ENCODE data around the gene NPSR1.
"Not testable (repeated sequence)": the region's sequence is repeated elsewhere in the genome, so short reads cannot be mapped to it uniquely, and the experiment has no call there.

- TF ChIP-seq BCL6B (tag by site-specific recombination; IDR thresholded peaks at IDR 0.05); ZNF777 (tag by site-specific recombination; IDR thresholded peaks at IDR 0.05; ENCODE audit: borderline replicate concordance); ZBTB7A (tag by site-specific recombination; IDR thresholded peaks at IDR 0.05; ENCODE audit: low read depth): not testable (repeated sequence)
These were observed 225.8 kb downstream of the NPSR1 start for GRCh38 chr7:34883855-34884254.

Data from HEK293 (cell line).